GM12864 (cell line): ENCODE data around the gene UBE2QL1.

Experiments used
- DNase-seq: peaks from one replicate; pipeline ENCODE4 v3.0.0-alpha.2; 2011; ENCODE audit warnings: low read depth
- H3K4me3 ChIP-seq: 2 replicates; pipeline ENCODE4 v1.5.1; 2011; ENCODE audit warnings: mild to moderate bottlenecking, low read depth, low read length, control low read depth
- TF ChIP-seq, protein P1 (sequence below): IDR thresholded peaks from 2 replicates; pipeline ENCODE4 v1.5.1; 2011; ENCODE audit warnings: low read depth, mild to moderate bottlenecking, moderate library complexity, low read length, control low read depth, inconsistent platforms; ENCODE audit errors: missing control alignments

UBE2QL1 gene

DNA sequence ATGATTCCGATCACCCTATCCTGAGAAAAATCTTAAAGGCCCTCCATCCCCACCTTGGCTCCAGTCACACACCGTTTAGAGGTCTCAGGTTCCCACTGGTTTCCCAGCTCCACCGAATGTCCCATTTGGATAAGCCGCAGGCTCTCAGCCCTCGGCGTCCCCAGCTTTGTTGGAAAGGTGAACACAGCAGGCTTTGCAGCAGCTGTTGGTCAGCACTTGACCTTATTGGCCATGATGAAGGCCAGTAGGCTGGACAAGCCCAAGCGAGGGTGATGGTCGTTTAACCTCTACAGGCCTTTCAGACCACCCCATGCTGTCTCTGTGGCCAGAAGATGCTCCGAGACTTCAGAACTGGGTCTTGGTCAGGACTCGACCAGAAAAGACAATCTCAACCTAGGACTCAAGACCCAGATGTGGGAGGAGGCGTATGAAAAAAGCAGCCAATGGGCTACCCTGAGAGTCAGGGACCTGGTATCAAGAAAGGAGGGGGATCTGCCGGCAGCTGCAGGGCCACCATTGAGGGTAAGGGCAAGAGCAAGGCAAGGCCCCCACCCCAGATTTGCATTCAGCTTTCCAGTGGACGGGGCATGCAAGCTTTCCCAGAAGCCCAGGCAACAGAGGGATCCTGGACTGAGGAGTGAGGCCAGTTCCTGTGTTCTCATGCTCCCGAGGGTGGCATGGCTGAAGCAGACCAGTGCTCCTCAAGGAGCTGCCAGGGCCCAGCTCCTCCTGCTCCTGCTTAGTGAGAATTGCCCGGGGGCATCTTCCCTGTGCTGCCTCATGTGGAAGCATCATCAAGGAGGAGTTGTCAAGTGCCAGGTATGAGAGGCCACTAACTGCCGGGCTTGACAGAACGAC lies 13.4 kb downstream of the UBE2QL1 start:
- TF ChIP-seq, protein P1, sequence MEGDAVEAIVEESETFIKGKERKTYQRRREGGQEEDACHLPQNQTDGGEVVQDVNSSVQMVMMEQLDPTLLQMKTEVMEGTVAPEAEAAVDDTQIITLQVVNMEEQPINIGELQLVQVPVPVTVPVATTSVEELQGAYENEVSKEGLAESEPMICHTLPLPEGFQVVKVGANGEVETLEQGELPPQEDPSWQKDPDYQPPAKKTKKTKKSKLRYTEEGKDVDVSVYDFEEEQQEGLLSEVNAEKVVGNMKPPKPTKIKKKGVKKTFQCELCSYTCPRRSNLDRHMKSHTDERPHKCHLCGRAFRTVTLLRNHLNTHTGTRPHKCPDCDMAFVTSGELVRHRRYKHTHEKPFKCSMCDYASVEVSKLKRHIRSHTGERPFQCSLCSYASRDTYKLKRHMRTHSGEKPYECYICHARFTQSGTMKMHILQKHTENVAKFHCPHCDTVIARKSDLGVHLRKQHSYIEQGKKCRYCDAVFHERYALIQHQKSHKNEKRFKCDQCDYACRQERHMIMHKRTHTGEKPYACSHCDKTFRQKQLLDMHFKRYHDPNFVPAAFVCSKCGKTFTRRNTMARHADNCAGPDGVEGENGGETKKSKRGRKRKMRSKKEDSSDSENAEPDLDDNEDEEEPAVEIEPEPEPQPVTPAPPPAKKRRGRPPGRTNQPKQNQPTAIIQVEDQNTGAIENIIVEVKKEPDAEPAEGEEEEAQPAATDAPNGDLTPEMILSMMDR = no peak
- no peak overlapping the region for H3K4me3 ChIP-seq
- DNase-seq = no peak

DNA sequence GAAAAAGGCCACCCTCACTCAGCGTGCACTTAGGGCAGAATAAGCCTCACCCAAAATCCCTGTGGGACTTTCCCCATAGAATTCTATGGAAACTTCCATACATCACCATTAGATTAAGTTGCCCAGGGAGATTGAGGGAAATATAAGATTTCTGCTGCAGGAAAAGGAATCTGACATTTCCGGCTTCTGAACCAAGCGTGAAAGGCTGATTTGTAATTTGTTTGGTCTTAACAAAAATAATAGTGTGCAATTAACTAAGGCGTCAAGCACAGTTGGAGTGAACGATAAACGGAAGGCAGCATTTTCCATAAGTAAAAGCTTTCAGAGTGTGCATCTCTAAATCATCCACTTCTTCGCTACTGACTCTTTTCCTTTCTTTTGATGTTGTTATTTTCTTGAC lies 14.0 kb downstream of the UBE2QL1 start:
- DNase-seq = no peak
- no peak overlapping the region for H3K4me3 ChIP-seq
- TF ChIP-seq, protein P1 = no peak

DNA sequence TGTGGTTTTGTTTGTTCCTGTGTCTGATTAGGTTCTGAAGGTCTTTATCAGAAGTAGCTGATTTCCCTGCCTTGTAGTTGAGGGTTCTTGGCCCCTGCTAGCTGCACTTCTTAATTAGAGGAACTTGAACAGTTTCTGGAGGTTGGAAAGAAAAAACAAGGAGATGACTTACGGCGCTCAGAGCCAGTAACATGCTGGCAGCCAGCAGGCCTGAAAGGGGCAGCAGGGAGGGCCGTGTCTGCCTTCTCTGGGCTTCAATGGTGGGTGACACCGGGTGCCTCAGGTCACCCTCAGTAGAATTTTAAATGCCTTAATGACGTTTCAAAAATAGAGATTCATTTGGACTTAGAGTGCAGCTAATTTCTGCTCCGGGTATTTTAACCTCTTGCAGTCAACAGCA lies 15.8 kb downstream of the UBE2QL1 start:
- H3K4me3 ChIP-seq = no peak overlapping the region
- no peak for DNase-seq
- TF ChIP-seq, protein P1 = no peak

DNA sequence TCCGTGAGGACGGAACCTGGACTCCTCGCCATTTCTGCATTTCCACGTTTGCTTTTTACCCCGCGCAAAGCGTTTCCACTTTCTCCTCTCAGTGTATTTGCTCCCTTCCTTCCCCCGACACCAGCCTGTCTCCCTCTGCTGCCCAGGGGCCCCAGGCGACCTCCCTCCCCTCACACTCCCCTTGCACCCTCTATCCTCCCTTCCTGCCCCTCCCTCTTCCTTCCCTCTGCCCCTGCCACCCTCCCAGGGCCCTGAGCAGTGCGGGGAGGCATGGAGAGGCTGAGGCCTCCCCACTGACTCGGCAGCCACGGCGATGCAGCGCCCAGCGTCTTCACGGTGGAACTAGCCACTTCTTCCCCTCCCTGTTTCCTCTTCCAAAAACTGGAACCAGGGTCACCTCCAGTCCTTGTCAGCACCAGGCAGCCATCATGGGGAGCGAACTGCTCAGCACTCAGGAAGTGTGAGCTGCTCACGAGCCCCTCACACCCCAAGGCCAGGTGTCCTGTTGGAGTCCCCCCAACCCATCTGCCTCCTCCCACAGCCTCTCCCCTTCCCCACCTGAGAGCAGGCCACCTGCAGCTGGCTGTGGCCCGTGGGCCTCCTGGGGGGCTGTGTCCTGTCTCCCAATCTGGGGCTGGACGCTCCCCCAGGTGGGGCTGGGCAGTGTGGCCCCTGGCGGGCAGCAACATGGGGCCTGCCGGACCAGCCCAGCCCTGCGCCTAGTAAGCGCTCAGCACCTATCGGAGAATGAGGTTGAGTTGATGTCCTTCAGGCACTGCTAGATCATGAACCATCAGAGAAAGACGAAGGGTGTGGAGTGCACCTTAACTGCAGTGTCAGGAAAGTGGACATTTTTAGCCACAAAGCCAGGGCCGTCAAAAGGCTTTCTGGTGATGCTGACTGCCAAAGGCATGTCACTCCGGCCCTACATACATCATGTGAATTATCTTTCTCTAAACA lies 17.5 kb downstream of the UBE2QL1 start:
- H3K4me3 ChIP-seq = no peak overlapping the region
- TF ChIP-seq, protein P1 = no peak
- DNase-seq = no peak

DNA sequence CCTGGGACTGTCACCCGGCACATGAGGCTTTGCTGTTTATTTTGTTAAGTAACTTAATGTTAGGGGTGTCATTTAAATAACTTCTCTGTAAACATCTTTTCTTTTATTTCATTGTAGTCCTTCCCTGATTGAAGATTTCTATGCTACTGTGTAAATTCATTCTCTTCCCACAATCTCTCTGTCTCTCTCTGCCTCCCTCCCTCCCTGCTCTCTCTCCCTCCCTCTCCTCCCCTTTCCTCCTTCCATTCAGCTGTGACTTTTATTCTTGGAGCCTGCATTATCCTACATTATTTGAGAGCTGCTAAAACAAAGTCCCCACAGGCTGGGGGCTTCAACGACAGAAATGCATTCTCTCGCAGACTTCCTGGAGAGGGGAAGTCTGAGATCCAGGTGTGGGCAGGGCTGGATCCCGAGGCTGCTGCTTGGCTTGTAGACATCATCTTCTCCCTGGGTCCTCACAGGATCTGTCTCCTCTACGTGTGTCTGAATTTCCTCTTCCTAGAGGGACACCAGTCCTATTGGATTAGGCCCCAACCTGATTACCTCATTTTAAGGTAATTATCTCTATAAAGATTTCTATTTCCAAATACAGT lies 18.4 kb downstream of the UBE2QL1 start:
- no peak for DNase-seq
- TF ChIP-seq, protein P1 = no peak
- no peak overlapping the region for H3K4me3 ChIP-seq

DNA sequence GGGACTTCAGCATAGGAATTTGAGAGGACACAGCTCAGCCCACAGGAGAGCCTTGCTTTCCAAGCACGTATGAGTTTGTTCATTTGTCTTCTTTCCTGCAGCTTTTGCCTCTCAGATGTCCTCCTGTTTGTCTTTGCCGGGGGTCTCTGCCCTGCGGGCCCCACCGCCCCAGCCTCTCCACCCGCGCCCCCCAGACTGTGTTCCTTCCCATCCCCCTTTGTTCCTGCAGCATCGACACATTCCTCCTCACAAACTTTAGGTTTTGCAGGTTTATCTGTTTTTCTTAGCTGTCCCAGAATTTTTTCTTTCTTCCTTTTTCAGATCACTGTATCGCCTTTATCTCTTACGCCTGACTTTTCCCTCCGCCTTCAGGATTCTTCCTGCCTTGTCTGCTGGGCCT lies 18.9 kb downstream of the UBE2QL1 start:
- H3K4me3 ChIP-seq = no peak overlapping the region
- TF ChIP-seq, protein P1 = no peak
- no peak for DNase-seq
